Measurements from ENCODE around the gene MYRF.

Gene MYRF

GRCh38 chr11:61836193-61836592 lies 83.8 kb downstream of the MYRF start:
- Histone ChIP-seq H3K27ac (peak overlapping the region; percentile 35 to 52), H3K4me3 (no peak overlapping the region)
- no peak for DNase-seq (ENCODE audit: low spot score)
- TF ChIP-seq, protein P1, sequence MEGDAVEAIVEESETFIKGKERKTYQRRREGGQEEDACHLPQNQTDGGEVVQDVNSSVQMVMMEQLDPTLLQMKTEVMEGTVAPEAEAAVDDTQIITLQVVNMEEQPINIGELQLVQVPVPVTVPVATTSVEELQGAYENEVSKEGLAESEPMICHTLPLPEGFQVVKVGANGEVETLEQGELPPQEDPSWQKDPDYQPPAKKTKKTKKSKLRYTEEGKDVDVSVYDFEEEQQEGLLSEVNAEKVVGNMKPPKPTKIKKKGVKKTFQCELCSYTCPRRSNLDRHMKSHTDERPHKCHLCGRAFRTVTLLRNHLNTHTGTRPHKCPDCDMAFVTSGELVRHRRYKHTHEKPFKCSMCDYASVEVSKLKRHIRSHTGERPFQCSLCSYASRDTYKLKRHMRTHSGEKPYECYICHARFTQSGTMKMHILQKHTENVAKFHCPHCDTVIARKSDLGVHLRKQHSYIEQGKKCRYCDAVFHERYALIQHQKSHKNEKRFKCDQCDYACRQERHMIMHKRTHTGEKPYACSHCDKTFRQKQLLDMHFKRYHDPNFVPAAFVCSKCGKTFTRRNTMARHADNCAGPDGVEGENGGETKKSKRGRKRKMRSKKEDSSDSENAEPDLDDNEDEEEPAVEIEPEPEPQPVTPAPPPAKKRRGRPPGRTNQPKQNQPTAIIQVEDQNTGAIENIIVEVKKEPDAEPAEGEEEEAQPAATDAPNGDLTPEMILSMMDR (IDR thresholded peaks at IDR 0.05) = no peak

DNA sequence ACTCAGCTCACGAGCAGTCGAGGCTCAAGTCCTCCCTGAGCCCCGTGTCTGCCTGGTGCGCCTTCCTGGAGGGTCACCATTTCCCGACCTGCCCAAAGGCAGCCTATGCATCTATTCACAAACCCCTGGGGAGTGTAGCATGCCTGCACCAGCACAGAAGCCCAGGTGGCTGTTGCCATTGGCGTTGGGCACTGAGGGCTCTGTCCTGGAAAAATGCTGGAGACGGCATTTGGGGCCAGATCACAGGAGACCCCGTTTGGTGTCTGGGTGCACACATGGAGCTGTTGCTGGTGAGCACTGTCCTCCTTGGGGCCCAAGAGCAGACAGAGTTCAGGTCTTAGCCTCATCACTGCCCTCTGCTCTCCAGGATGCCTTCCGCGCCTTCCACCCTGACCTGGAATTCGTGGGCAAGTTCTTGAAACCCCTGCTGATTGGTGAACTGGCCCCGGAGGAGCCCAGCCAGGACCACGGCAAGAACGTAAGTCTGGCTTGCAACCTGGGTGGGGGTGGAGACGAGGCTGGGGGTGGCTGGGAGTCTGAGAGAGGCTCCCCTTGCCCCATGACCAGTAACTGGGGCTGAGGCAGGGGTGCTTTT lies 85.1 kb downstream of the MYRF start:
- TF ChIP-seq, protein P1 (IDR thresholded peaks at IDR 0.05) = no peak
- DNase-seq (ENCODE audit: low spot score) = no peak
- no peak overlapping the region for H3K4me3 ChIP-seq
- no peak overlapping the region for H3K27ac ChIP-seq
